ENCODE measurements around the gene E2F1.

Gene E2F1

GRCh38 chr20:33658510-33658909, 27.7 kb downstream of the E2F1 start:
- DNase-seq (ENCODE audit: low read depth): no peak
- no peak for TF ChIP-seq CTCF (IDR thresholded peaks at IDR 0.05; ENCODE audit: control insufficient read depth, insufficient read depth, low read depth, low read length, missing control alignments)
- H3K4me3 ChIP-seq (ENCODE audit: control insufficient read depth, low read depth, low read length): no peak overlapping the region

- H3K4me3 ChIP-seq (ENCODE audit: control insufficient read depth, low read depth, low read length): no peak overlapping the region
- no peak for TF ChIP-seq CTCF (IDR thresholded peaks at IDR 0.05; ENCODE audit: control insufficient read depth, insufficient read depth, low read depth, low read length, missing control alignments)
- DNase-seq (ENCODE audit: low read depth): no peak
Observed at GRCh38 chr20:33657704-33658095, 28.5 kb downstream of the E2F1 start.

- DNase-seq (ENCODE audit: low read depth): no peak
- no peak for TF ChIP-seq CTCF (IDR thresholded peaks at IDR 0.05; ENCODE audit: control insufficient read depth, insufficient read depth, low read depth, low read length, missing control alignments)
- no peak overlapping the region for H3K4me3 ChIP-seq (ENCODE audit: control insufficient read depth, low read depth, low read length)
Observed at GRCh38 chr20:33656783-33657703, 29.1 kb downstream of the E2F1 start.

- no peak for DNase-seq (ENCODE audit: low read depth)
- H3K4me3 ChIP-seq (ENCODE audit: control insufficient read depth, low read depth, low read length): no peak overlapping the region
- TF ChIP-seq CTCF (IDR thresholded peaks at IDR 0.05; ENCODE audit: control insufficient read depth, insufficient read depth, low read depth, low read length, missing control alignments): no peak
Observed at GRCh38 chr20:33656010-33656782, 30.0 kb downstream of the E2F1 start.

GRCh38 chr20:33655164-33655563, 31.0 kb downstream of the E2F1 start:
- TF ChIP-seq CTCF (IDR thresholded peaks at IDR 0.05; ENCODE audit: control insufficient read depth, insufficient read depth, low read depth, low read length, missing control alignments): no peak
- DNase-seq (ENCODE audit: low read depth): no peak
- no peak overlapping the region for H3K4me3 ChIP-seq (ENCODE audit: control insufficient read depth, low read depth, low read length)

- H3K4me3 ChIP-seq (ENCODE audit: control insufficient read depth, low read depth, low read length): no peak overlapping the region
- no peak for TF ChIP-seq CTCF (IDR thresholded peaks at IDR 0.05; ENCODE audit: control insufficient read depth, insufficient read depth, low read depth, low read length, missing control alignments)
- no peak for DNase-seq (ENCODE audit: low read depth)
Observed at GRCh38 chr20:33654680-33655161, 31.5 kb downstream of the E2F1 start.
